Activated T-helper 1 cell treated with anti-CD3 and anti-CD28 coated beads, Interleukin-12 subunit alpha, Interleukin-12 subunit beta, Interleukin-2, Interleukin-4 antibody, amounts not matched to agents 30 ng/mL and 10 ng/mL and 1 ng/mL, durations not matched to agents 14 hours and 24 hours and 36 hours (primary cell): ENCODE data around the gene OR6C4. TPM values are rescaled to one million over a fixed set of nuclear protein-coding genes. Genes with fewer than 3 reads are reported as not detected.

Source experiments
- total RNA-seq: library from RNA; stranded (reverse); gene quantifications from 2 replicates; pipeline ENCODE4 v1.2.3, GENCODE V29; 2022

The OR6C4 gene
- total RNA-seq, 1 donor from 2014 or later, result not detected

Other genes with a start within 250 kb of the OR6C4 start
- gene OR6C1, start 235.3 kb upstream of the OR6C4 start, total RNA-seq, result not detected in 2 replicates
- gene OR6C3, start 218.9 kb upstream of the OR6C4 start, total RNA-seq, result not detected in 2 replicates
- gene OR6C75, start 186.6 kb upstream of the OR6C4 start, total RNA-seq, result not detected in 2 replicates
- gene OR6C65, start 149.1 kb upstream of the OR6C4 start, total RNA-seq, result not detected in 2 replicates
- gene OR6C76, start 123.3 kb upstream of the OR6C4 start, total RNA-seq, result not detected in 2 replicates
- not detected in 2 replicates for gene OR6C2, start 105.5 kb upstream of the OR6C4 start, total RNA-seq
- gene OR6C70, start 79.5 kb upstream of the OR6C4 start, total RNA-seq, result not detected in 2 replicates
- not detected in 2 replicates for gene OR6C68, start 57.2 kb upstream of the OR6C4 start, total RNA-seq
- gene OR2AP1, start 22.9 kb downstream of the OR6C4 start, total RNA-seq, result not detected in 2 replicates
- gene OR10P1, start 87.3 kb downstream of the OR6C4 start, total RNA-seq, result not detected in 2 replicates
- gene ITGA7, start 158.3 kb downstream of the OR6C4 start, total RNA-seq, result 0.88 and 1.1 TPM in 2 replicates
- 62.5 and 64.8 TPM in 2 replicates for gene BLOC1S1, start 166.4 kb downstream of the OR6C4 start, total RNA-seq
- 4.2 and 6.7 TPM in 2 replicates for gene RDH5, start 170.8 kb downstream of the OR6C4 start, total RNA-seq
- 183 and 198 TPM in 2 replicates for gene CD63, start 179.4 kb downstream of the OR6C4 start, total RNA-seq
- 14.2 and 15.2 TPM in 2 replicates for gene GDF11, start 193.5 kb downstream of the OR6C4 start, total RNA-seq